ENCODE data around the gene TSPAN31. TPM values are rescaled to one million over a fixed set of nuclear protein-coding genes. Genes with fewer than 3 reads are reported as not detected.

The TSPAN31 gene
- polyA plus RNA-seq, 2 of the 4 experiments (the other 2 are of a cell fraction): 20.6 to 51.9 TPM

- no peak overlapping the region for H3K27ac ChIP-seq
- WGBS (ENCODE audit: missing lambda C conversion rate): 81% methylated on average over 25 of the region's 25 CpGs
- ChIA-PET POLR2A (interaction anchor here (1.4 to 1.9 kb wide), 2 partner anchors 13 to 14 kb away, joined by 3 to 6 read pairs; partner anchors contain the start of genes EEF1AKMT3, METTL1 and TSPAN31), CTCF (interaction anchor here (0.7 to 2.4 kb wide), 17 partner anchors 9 to 147 kb away, joined by 3 to 16 read pairs (median 5); partner anchors contain the start of genes CYP27B1, EEF1AKMT3, METTL1 and TSFM)
- TF ChIP-seq MYC (IDR thresholded peaks at IDR 0.05; ENCODE audit: borderline replicate concordance, low read length) (no peak), NR3C1 (IDR thresholded peaks at IDR 0.05) (no peak), REST (IDR thresholded peaks at IDR 0.05) (no peak), HES2 (IDR thresholded peaks at IDR 0.05) (no peak), RAD21 (conservative IDR thresholded peaks at IDR 0.05 in 1 of 2, IDR thresholded peaks at IDR 0.05 in 1 of 2) (no peak), ZC3H11A (IDR thresholded peaks at IDR 0.05) (no peak), ZNF302 (CRISPR knock-in tag; IDR thresholded peaks at IDR 0.05) (no peak), HMGXB4 (CRISPR knock-in tag; IDR thresholded peaks at IDR 0.05; ENCODE audit: borderline replicate concordance) (no peak), FOSB (CRISPR knock-in tag; IDR thresholded peaks at IDR 0.05) (no peak), FOXS1 (CRISPR knock-in tag; IDR thresholded peaks at IDR 0.05) (no peak), CBX2 (IDR thresholded peaks at IDR 0.05; ENCODE audit: borderline replicate concordance, low read depth) (no peak)
- FAIRE-seq (no peak), ATAC-seq (no peak), DNase-seq (ENCODE audit: low read depth in 1 of 2, low spot score in 1 of 2) (no peak)
- H3K4me2 ChIP-seq: no peak overlapping the region
- H3K9me3 ChIP-seq: no peaks in the 10 kb centered on the region
- no peak overlapping the region for H3K4me3 ChIP-seq
- peaks cover 16% of the 10 kb centered on the region for H3K4me1 ChIP-seq
Observed at GRCh38 chr12:57758552-57759359, 13.9 kb downstream of the TSPAN31 start.

- FAIRE-seq: no peak
- 9% methylated on average over 3 of the region's 3 CpGs for WGBS (ENCODE audit: missing lambda C conversion rate)
- Histone ChIP-seq H3K4me2 (no peak overlapping the region), H3K4me3 (no peak overlapping the region), H3K9me3 (no peaks in the 10 kb centered on the region), H3K27ac (no peak overlapping the region), H3K4me1 (peaks cover 10% of the 10 kb centered on the region; the same call in 2 of the 3 replicates)
- peak; percentile 42 to 64; a peak in 4 of 6 replicates for ATAC-seq
- ChIA-PET POLR2A (interaction anchor here (1.4 to 1.9 kb wide), 2 partner anchors 13 to 15 kb away, joined by 3 to 6 read pairs; partner anchors contain the start of genes EEF1AKMT3, METTL1 and TSPAN31), CTCF (interaction anchor here (0.7 to 2.4 kb wide), 21 partner anchors 8 to 174 kb away, joined by 3 to 16 read pairs (median 4); partner anchors contain the start of genes AVIL, CYP27B1, EEF1AKMT3 and METTL1)
- TF ChIP-seq TFCP2L1 (CRISPR knock-in tag; IDR thresholded peaks at IDR 0.05) (no peak), TP53 (CRISPR knock-in tag; IDR thresholded peaks at IDR 0.05) (no peak), HOXB13 (CRISPR knock-in tag; IDR thresholded peaks at IDR 0.05; ENCODE audit: low read depth) (no peak), CBX8 (IDR thresholded peaks at IDR 0.05) (no peak), POLR2AphosphoS2 (conservative IDR thresholded peaks at IDR 0.05; ENCODE audit: low read length) (no peak), CTCF (IDR thresholded peaks at IDR 0.05) (peak; percentile 61), CEBPB (IDR thresholded peaks at IDR 0.05) (no peak)
- peak in 1 of 2 experiments; percentile 68 for DNase-seq (ENCODE audit: low read depth in 1 of 2, low spot score in 1 of 2)
Observed at GRCh38 chr12:57759360-57759980, 14.6 kb downstream of the TSPAN31 start.

All from A549 (cell line).